ENCODE results near the gene UBE2E3.

DNA sequence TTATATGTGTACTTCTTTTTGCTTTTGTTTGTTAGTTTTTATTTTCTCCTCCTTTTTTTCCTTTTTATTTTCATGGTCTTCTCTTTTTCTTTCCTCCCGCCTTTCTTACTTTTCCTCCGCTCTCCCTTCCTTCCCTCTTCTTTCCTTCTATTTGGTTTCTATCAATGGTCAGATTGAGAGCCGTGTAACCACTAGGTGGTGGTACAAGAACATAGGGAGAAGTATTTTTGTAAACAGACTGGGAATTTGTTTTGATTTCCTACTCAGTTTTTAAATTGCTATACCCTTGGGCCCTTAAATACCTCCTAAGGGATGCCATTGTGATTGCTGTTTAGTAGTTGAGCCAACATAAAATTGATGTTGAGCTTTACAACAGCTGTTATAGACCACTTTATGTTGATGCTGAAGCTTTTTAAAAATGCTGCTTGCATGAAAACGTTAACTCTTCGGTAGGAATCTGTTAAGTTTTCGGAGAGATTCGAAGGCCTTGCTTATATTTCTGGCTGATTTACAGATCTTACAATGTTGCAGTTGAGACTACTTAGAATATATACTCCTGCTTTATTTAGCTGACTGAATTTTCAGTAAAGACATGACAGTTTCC, 124.2 kb downstream of the UBE2E3 start:
- TF ChIP-seq, protein P1, sequence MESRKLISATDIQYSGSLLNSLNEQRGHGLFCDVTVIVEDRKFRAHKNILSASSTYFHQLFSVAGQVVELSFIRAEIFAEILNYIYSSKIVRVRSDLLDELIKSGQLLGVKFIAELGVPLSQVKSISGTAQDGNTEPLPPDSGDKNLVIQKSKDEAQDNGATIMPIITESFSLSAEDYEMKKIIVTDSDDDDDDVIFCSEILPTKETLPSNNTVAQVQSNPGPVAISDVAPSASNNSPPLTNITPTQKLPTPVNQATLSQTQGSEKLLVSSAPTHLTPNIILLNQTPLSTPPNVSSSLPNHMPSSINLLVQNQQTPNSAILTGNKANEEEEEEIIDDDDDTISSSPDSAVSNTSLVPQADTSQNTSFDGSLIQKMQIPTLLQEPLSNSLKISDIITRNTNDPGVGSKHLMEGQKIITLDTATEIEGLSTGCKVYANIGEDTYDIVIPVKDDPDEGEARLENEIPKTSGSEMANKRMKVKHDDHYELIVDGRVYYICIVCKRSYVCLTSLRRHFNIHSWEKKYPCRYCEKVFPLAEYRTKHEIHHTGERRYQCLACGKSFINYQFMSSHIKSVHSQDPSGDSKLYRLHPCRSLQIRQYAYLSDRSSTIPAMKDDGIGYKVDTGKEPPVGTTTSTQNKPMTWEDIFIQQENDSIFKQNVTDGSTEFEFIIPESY (IDR thresholded peaks at IDR 0.05) = no peak
- peak; percentile 46 for TF ChIP-seq CTCF (IDR thresholded peaks at IDR 0.05; ENCODE audit: low read depth, low read length, missing input control)
- peak; percentile 78 to 79 for TF ChIP-seq RAD21 (IDR thresholded peaks at IDR 0.05)
- TF ChIP-seq TAF1 (conservative IDR thresholded peaks at IDR 0.05) = no peak
- TF ChIP-seq REST (IDR thresholded peaks at IDR 0.05) = no peak
- no peak for TF ChIP-seq JUND (IDR thresholded peaks at IDR 0.05)
- TF ChIP-seq HNF4G (IDR thresholded peaks at IDR 0.05) = no peak

Measured in liver (tissue), 3 donors.